Astrocyte (in vitro differentiated cells and primary cell): ENCODE measurements around the gene MYADML2.

Experiments
- CTCF ChIP-seq: IDR thresholded peaks from 2 replicates; pipeline ENCODE4 v1.5.1; 2011; ENCODE audit warnings: low read depth, mild to moderate bottlenecking, inconsistent platforms, low read length, moderate library complexity; ENCODE audit not compliant: insufficient read depth
- EZH2 ChIP-seq: IDR thresholded peaks from 2 replicates; pipeline ENCODE4 v1.6.1; 2012; ENCODE audit warnings: mild to moderate bottlenecking, low read length, inconsistent platforms; ENCODE audit not compliant: insufficient read depth

- TF ChIP-seq CTCF (no peak), EZH2 (no peak)
Measured at GRCh38 chr17:81991684-81992305, 44.8 kb upstream of the MYADML2 start.
